Small intestine (tissue), 7 donors: Measurements from ENCODE around the gene FARS2. TPM values are rescaled to one million over a fixed set of nuclear protein-coding genes. Genes with fewer than 3 reads are reported as not detected.

Source experiments
- DNase-seq, 2 donors: peaks; one replicate each; pipeline versions ENCODE4 v3.0.0 to v3.0.0-alpha.2; 2013
- FAIRE-seq: peaks from 2 replicates; lab custom pipeline; 2012; peaks lifted over from hg19 to GRCh38; lab: Jason Lieb, UNC
- H3K27ac ChIP-seq, 3 donors: one replicate each; pipeline ENCODE4 v1.5.1; 2013; ENCODE audit warnings: low read length in 2 of 3, mild to moderate bottlenecking in 2 of 3, control low read depth in 1 of 3, inconsistent platforms in 1 of 3, low read depth in 1 of 3, moderate library complexity in 1 of 3
- H3K27me3 ChIP-seq, 3 donors: one replicate each; pipeline ENCODE4 v1.6.1; 2013; ENCODE audit warnings: low read length in 3 of 3, inconsistent platforms in 1 of 3; ENCODE audit not compliant: control insufficient read depth in 3 of 3, insufficient read depth in 3 of 3
- H3K36me3 ChIP-seq, 3 donors: one replicate each; pipeline ENCODE4 v1.6.1; 2013; ENCODE audit warnings: low read length in 3 of 3, inconsistent platforms in 1 of 3, low read depth in 1 of 3, mild to moderate bottlenecking in 1 of 3, moderate library complexity in 1 of 3; ENCODE audit not compliant: control insufficient read depth in 3 of 3, insufficient read depth in 2 of 3
- H3K4me1 ChIP-seq, 3 donors: one replicate each; pipeline ENCODE4 v1.6.1; 2013; ENCODE audit warnings: low read length in 2 of 3, inconsistent platforms in 1 of 3, low read depth in 1 of 3, mild to moderate bottlenecking in 1 of 3, moderate library complexity in 1 of 3; ENCODE audit not compliant: control insufficient read depth in 3 of 3, insufficient read depth in 2 of 3
- H3K4me3 ChIP-seq, 3 donors: one replicate each; pipeline ENCODE4 v1.5.1; 2013; ENCODE audit warnings: low read length in 3 of 3, control low read depth in 1 of 3, inconsistent platforms in 1 of 3, low read depth in 1 of 3, mild to moderate bottlenecking in 1 of 3, moderate library complexity in 1 of 3
- H3K9me3 ChIP-seq, 2 donors: one replicate each; pipeline ENCODE4 v1.6.1; 2013; ENCODE audit warnings: low read depth in 1 of 2, low read length in 1 of 2; ENCODE audit not compliant: control insufficient read depth in 2 of 2, insufficient read depth in 1 of 2
- WGBS, 3 donors: extraction: QIAGEN DNeasy Blood & Tissue Kit; methylation state at CpG; one replicate each; pipeline ENCODE4 v1.1.7; 2013; 5-methylcytosine and 5-hydroxymethylcytosine counted together
- polyA plus RNA-seq, 4 donors: library from polyadenylated mRNA; stranded (reverse) in 3 of 4; unstranded in 1 of 4; fragments of 200-250 nt in 3 of 4; fragments of 120-200 nt in 1 of 4; gene quantifications; one replicate each; pipeline versions ENCODE4 v1.2.1 to v1.2.3, GENCODE V29; 2013
- donor health status: healthy with polysubstance abuse.
- donor health status: control.
- donor health status: control.
- donor health status: Bipolar disorder and iron deficiency.
- donor health status: healthy.

FARS2 gene
- polyA plus RNA-seq, 4 donors, result 6.0 to 16.6 (median 11.8) TPM

- WGBS, 3 donors, result 73 to 89% (median 84%) methylated on average over 5 of the region's 5 CpGs
- no peak for FAIRE-seq
Observed at GRCh38 chr6:5438922-5439584, 177.7 kb downstream of the FARS2 start.

GRCh38 chr6:5439749-5440148, 178.4 kb downstream of the FARS2 start:
- no peaks in the 10 kb centered on the region for H3K4me1 ChIP-seq
- no peak overlapping the region for H3K4me3 ChIP-seq
- no peaks in the 10 kb centered on the region for H3K27me3 ChIP-seq
- FAIRE-seq (no peak), DNase-seq (no peak)
- H3K9me3 ChIP-seq, result peaks cover 0 to 2% of the 10 kb centered on the region in 2 donors
- WGBS, 3 donors, result 64 to 82% (median 74%) methylated on average over 3 of the region's 3 CpGs
- H3K27ac ChIP-seq, result no peak overlapping the region
- no peaks in the 10 kb centered on the region for H3K36me3 ChIP-seq

More at GRCh38 chr6:5438922-5439584, 177.7 kb downstream of the FARS2 start:
- H3K4me3 ChIP-seq, result no peak overlapping the region
- no peaks in the 10 kb centered on the region for H3K27me3 ChIP-seq
- no peak for DNase-seq
- H3K36me3 ChIP-seq, result no peaks in the 10 kb centered on the region
- H3K27ac ChIP-seq, result no peak overlapping the region
- peaks cover 0 to 2% of the 10 kb centered on the region in 2 donors for H3K9me3 ChIP-seq
- H3K4me1 ChIP-seq, result no peaks in the 10 kb centered on the region

- Histone ChIP-seq H3K36me3 (no peaks in the 10 kb centered on the region), H3K4me3 (no peak overlapping the region), H3K27me3 (no peaks in the 10 kb centered on the region), H3K4me1 (no peaks in the 10 kb centered on the region), H3K27ac (no peak overlapping the region), H3K9me3 (no peaks in the 10 kb centered on the region)
- DNase-seq, result no peak
- no peak for FAIRE-seq
- 85 to 98% (median 95%) methylated on average over 2 of the region's 2 CpGs for WGBS, 3 donors
Observed at GRCh38 chr6:5442319-5442718, 181.0 kb downstream of the FARS2 start.

GRCh38 chr6:5442916-5443315, 181.6 kb downstream of the FARS2 start:
- no peak overlapping the region for H3K27ac ChIP-seq
- H3K27me3 ChIP-seq, result no peaks in the 10 kb centered on the region
- no peak overlapping the region for H3K4me3 ChIP-seq
- H3K9me3 ChIP-seq, result no peaks in the 10 kb centered on the region
- FAIRE-seq (no peak), DNase-seq (no peak)
- no peaks in the 10 kb centered on the region for H3K36me3 ChIP-seq
- WGBS, 3 donors, result 81 to 90% (median 86%) methylated on average over 2 of the region's 2 CpGs
- no peaks in the 10 kb centered on the region for H3K4me1 ChIP-seq

GRCh38 chr6:5443491-5443890, 182.2 kb downstream of the FARS2 start:
- Histone ChIP-seq H3K9me3 (no peaks in the 10 kb centered on the region), H3K27me3 (no peaks in the 10 kb centered on the region), H3K27ac (no peak overlapping the region), H3K4me1 (no peaks in the 10 kb centered on the region), H3K36me3 (no peaks in the 10 kb centered on the region), H3K4me3 (no peak overlapping the region)
- DNase-seq (no peak), FAIRE-seq (no peak)
- WGBS, 3 donors, result 75 to 86% (median 80%) methylated on average over 3 of the region's 3 CpGs

GRCh38 chr6:5446362-5447075, 185.2 kb downstream of the FARS2 start:
- Histone ChIP-seq H3K9me3 (no peaks in the 10 kb centered on the region), H3K4me3 (no peak overlapping the region), H3K27ac (no peak overlapping the region), H3K4me1 (no peaks in the 10 kb centered on the region), H3K36me3 (peaks cover 0 to 3% (median 0%) of the 10 kb centered on the region in 3 donors), H3K27me3 (no peaks in the 10 kb centered on the region)
- 93 to 95% (median 95%) methylated on average over 7 of the region's 7 CpGs for WGBS, 3 donors
- DNase-seq (no peak), FAIRE-seq (no peak)

- Histone ChIP-seq H3K27me3 (no peaks in the 10 kb centered on the region), H3K4me1 (no peaks in the 10 kb centered on the region), H3K9me3 (no peaks in the 10 kb centered on the region), H3K27ac (no peak overlapping the region), H3K36me3 (peaks cover 0 to 3% (median 0%) of the 10 kb centered on the region in 3 donors), H3K4me3 (no peak overlapping the region)
- DNase-seq, result no peak
- WGBS, 3 donors, result 92 to 97% (median 96%) methylated on average over 6 of the region's 6 CpGs
- no peak for FAIRE-seq
Observed at GRCh38 chr6:5447921-5448320, 186.6 kb downstream of the FARS2 start.

- Histone ChIP-seq H3K27me3 (no peaks in the 10 kb centered on the region), H3K4me3 (no peak overlapping the region), H3K27ac (no peak overlapping the region), H3K4me1 (no peaks in the 10 kb centered on the region), H3K36me3 (peaks cover 0 to 3% (median 0%) of the 10 kb centered on the region in 3 donors), H3K9me3 (no peaks in the 10 kb centered on the region)
- no peak for FAIRE-seq
- WGBS, 3 donors, result 90 to 99% (median 93%) methylated on average over 3 of the region's 3 CpGs
- no peak for DNase-seq
Observed at GRCh38 chr6:5450073-5450472, 188.8 kb downstream of the FARS2 start.
